T1000 (cell line): ENCODE data around the gene JMJD8.
A peak's percentile ranks its signal among the peaks of the same experiment; 100 is the strongest.

Experiments used
- DNase-seq: peaks from one replicate; lab custom pipeline; 2025; ENCODE audit warnings: mixed read lengths; lab: John Stamatoyannopoulos, UW

The JMJD8 gene

DNA sequence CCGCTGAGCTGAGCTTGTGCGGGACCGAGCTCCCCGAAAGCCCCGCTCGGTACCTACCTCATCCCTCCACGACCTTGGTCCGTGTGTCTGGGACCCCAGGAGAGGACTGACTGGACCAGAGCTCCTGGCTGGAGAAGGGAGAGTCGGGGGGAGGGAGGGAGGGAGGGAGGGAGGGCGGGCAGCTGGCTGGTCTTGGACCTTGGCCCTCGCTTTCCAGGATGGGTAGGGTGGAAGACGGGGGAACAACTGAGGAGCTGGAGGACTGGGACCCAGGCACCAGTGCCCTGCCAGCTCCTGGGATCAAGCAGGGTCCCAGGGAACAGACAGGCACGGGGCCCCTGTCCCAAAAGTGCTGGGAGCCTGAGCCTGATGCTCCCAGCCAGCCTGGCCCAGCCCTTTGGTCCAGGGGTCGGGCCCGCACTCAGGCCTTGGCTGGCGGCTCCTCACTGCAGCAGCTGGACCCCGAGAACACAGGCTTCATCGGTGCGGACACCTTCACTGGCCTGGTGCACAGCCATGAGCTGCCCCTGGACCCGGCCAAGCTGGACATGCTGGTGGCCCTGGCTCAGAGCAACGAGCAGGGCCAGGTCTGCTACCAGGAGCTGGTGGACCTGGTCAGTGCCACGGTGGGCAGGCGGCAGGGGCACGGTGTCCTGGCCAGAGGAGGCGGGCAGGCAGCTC is 8.1 kb downstream of the JMJD8 start:
- no peak for DNase-seq

DNA sequence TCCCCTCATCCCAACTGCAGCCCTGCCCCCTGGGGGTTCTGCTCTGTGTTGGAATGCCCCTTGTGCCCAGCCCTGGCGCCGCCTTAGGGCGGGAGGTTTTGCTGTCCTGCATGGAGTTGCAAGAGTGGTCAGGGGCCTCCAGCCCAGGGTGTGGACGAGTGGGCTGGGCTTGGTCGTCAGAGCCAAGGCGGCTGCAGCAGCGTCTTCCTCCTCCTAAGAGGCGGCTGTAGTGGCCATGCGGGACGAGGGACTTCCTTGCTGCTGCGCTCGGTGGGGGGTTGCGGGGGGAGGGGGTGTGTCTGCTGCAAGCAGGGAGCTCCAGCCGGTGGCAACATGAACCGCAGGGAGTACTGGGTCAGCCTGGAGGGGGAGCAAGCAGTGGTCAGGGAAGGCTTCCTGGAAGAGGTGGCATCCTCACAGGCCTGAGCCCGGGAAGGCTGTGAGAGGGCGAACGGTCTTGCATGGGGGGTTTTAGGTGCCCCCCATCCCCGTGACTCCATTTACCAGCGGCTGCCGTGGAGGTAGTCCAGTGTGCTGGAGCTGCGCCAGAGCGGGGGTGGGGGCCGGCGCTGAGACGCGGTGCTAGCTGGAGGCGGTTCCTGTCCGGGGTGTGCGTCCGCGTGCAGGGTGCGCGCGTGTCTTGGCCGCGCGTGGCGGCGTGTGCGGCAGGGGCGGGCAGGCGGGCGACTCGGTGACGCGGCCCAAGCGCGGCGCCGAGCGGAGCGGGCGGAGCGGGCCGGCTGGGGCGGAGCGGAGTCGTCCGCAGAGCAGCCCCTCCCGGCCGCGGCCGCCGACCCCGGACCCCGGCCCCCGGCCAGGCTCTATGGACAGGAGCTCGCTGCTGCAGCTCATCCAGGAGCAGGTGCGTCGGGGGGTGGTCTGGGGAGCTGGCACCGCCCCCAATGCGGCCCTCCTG is 8.9 kb downstream of the JMJD8 start, which contains the start of gene RHBDL1:
Gene RHBDL1, plus strand, starts transcription at position 704 of the 916 bp plus-strand sequence. Its CDS starts 120 bp downstream, at position 824.
- no peak for DNase-seq

DNA sequence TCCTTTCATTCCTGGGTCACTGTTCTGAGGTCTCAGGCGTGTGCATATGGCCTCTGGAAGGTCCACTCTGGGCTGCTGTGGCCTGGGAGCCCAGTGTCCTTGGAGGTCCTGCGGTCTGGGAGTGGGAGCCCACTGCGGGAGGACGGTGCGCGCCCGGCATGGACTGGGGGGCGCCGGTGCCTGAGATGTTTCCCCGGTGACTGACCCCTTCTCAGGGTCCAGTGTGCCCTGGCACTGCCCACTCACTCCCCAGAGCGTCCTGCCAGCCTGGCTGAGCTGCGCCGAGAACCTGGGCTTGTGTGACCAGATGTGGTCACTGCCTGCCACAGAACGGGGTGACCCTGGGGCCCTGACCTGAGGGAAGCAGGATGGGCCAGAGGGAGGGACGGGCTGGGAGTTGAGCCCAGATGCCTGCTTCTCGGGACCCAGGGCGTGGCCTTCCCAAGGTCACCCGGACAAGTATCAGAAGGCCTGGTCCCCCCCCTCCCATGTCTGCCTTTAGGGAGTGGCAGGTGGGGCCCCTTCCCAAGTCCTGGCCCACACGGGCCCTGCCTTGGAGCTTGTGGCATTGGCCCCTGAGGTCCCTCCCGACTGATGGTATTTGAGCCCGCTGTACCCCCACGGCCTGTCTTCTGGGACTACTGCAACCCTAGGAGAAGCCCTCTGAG is 9.8 kb downstream of the JMJD8 start:
- no peak for DNase-seq

DNA sequence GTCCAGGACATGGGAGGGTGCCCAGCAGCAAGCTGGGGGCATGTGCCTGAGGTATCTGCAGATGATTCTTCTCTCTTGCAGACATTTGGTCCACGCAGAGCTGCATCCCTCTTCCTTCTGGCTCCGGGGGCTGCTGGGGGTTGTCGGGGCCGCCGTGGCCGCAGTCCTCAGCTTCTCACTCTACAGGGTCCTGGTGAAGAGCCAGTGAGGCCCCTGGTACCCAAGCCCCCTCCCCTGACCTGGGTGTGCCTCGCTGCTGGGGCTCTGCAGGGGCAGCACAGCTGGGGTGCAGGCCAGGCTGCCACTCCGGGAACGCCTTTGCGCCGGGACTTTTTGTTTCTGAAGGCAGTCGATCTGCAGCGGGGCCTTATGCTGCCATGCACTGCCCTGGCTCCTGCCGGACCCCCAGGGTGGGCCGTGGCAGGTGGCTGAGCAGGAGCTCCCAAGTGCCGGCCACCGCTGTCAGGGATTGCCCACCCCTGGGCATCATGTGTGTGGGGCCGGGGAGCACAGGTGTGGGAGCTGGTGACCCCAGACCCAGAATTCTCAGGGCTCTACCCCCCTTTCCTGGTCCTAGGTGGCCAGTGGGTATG is 10.6 kb downstream of the JMJD8 start:
- DNase-seq, result no peak

DNA sequence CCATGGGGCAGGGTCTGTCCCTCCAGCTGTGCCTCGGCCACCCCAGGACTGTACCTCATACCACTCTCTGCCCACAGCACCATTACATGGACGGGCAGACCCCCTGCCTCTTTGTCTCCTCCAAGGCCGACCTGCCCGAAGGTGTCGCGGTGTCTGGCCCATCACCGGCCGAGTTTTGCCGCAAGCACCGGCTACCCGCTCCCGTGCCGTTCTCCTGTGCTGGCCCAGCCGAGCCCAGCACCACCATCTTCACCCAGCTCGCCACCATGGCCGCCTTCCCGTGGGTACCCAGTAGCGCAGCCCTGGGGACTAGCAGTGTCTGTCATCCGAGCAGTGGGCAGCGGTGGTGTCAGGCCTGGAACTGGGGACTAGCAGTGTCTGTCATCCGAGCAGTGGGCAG is 11.3 kb downstream of the JMJD8 start:
- no peak for DNase-seq

DNA sequence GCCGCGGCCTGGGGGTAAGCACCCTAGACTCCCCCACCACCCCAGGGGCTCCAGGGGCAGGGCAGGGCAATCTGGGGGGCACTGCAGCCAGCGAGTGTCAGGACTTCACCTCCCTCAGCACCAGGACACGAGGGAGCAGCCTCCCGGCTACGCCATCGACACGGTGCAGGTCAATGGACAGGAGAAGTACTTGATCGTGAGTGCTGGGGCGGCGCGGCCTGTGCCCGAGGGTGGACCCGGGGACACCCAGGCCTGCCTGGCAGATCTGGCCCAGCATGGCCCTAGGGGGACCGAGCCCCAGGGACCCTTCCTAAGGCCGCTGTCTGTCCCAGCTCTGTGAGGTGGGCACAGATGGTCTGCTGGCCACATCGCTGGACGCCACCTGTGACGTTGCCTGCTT is 11.8 kb downstream of the JMJD8 start:
- DNase-seq, result no peak

DNA sequence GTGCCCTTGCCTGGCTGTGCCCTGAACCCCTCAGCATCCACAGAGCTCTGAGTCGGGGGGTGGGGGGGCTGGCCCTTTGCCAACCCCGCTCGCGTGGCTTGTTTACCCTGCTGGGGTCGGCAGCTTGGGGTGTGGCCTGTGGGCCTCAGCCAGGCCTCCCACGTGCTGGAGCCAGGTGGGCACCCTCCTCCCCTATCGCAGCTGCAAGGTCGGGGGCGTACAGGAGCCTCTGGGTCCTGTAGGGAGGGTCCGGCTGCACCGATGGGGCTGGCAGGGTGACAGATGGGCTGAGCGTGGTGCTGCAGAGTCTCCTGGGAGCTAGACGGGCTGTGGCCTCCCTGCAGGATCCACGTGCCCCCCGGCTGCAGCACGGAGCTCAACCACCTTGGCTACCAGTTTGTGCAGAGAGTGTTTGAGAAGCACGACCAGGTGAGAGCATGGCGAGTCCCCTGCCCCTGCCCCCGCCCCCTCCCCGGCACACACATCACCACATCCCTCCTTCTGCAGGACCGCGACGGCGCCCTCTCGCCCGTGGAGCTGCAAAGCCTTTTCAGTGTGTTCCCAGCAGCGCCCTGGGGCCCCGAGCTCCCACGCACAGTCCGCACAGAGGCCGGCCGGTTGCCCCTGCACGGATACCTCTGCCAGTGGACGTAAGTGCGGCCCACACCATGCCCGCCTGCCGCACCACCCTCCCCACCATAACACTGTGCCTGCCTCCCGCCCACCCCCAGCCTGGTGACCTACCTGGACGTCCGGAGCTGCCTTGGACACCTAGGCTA is 12.6 kb downstream of the JMJD8 start:
- DNase-seq, result no peak

DNA sequence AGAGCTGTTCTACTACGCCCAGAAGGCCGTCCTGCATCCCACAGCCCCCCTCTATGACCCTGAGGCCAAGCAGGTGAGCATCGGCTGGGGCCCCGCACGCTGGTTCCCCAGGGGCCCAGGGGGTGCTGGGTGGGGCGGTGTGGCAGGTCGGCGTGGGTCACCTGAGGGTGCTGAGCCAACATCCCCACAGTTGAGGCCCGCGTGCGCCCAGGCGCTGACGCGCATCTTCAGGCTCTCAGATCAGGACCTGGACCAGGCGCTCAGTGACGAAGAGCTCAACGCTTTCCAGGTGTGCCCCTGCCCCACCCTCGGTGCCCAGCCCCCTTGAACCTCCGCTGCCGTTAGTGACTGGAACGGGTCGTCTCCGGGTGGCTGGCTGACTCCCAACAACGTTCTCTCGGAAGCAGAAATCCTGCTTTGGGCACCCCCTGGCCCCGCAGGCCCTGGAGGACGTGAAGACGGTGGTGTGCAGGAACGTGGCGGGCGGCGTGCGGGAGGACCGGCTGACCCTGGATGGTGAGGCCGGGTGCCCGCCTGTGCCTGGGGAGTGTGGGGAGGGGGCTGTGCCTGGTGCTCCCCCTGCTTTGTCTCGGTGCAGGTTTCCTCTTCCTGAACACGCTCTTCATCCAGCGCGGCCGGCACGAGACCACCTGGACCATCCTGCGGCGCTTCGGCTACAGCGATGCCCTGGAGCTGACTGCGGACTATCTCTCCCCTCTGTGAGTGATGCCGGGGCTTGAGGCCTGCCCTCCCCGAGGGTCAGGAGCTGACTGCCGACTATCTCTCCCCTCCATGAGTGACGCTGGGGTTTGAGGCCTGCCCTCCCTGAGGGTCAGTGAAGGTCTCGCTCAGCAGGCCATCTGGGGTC is 13.4 kb downstream of the JMJD8 start:
- DNase-seq, result no peak

DNA sequence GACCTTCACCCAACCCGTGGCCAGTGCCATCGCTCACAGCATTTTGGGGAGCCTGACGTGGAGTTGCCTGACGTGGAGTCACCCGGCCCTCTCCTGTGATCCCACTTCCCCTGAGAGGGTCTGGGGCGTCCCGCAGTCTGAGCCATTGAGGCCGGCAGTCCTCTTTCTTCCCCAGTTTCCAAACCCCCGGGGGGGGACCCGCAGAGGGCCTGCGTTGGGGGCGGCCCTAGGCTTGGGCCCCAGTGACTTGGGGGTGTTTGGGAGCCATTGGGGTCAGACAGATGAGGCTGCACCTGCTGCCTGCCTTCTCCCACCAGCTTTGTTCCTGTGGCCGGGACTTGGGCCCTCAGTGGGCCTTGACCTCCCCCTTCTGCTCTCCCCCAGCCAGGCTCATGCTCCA is 14.5 kb downstream of the JMJD8 start:
- DNase-seq, result no peak

DNA sequence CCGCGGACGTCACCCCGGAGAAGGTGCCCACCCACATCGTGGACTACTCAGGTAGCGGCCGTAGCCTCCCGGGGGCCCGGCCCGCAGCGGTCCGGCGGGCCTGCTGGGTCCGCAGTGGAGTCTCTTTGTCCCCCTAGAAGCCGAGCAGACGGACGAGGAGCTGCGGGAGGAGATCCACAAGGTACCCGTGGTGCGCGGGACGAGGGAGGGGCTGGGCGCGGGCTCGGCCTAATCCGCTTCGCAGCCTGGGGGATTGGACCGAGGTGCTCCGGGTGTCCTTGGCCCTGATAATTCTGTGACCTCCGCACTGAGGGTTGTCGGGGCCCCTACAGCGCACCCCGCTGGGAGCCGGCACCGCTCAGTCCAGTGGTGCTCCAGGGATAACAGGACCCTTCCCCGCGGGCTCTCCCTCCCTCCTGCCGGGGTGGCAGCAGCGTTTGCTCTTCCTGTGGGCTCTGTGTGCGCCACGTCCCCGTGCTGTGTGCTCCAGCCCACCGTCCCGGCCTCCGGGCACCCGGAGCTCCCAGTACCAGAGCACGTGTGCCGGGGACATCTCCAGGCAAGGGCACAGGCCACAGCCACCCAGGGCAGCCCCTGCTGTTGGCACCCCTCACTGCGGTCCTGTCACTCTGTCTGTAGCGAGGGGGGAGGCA is 15.5 kb downstream of the JMJD8 start:
- DNase-seq, result no peak

DNA sequence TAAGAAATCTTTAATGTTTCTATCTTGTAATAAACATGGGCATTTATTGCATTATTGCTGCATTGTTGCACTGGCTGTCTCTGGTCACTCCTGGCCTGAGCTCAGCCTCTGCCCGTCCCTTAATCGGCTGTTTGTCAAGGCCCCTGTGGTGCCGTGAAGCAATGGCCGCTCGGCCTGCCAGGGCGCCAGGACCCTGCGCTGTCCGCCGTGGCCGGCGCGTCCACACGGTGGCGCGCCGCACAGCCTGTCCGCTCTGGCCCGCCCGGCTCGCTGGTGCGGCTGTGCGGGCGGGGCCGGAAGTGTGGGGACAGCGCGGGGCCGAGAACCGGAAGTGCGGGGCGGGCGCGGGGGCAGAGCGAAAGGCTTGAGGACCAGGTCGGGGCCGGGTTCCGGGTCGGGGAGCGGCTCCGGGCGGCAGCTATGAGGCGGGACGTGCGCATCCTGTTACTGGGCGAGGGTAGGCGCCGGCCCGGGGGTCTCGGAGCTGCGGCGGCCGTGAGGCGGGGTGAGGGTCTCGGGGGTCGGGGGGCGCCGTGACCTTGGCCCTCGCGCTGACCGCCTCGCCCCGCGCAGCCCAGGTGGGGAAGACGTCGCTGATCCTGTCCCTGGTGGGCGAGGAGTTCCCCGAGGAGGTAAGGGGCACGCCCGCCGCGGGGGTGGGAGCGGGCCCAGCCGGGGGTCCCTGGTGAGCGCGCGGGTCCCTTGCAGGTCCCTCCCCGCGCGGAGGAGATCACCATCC is 16.2 kb downstream of the JMJD8 start, which contains the start of gene RHOT2:
Gene RHOT2, plus strand, starts transcription at position 353 of the 739 bp plus-strand sequence. Its CDS starts 68 bp downstream, at position 421.
- DNase-seq, result peak; percentile 86

DNA sequence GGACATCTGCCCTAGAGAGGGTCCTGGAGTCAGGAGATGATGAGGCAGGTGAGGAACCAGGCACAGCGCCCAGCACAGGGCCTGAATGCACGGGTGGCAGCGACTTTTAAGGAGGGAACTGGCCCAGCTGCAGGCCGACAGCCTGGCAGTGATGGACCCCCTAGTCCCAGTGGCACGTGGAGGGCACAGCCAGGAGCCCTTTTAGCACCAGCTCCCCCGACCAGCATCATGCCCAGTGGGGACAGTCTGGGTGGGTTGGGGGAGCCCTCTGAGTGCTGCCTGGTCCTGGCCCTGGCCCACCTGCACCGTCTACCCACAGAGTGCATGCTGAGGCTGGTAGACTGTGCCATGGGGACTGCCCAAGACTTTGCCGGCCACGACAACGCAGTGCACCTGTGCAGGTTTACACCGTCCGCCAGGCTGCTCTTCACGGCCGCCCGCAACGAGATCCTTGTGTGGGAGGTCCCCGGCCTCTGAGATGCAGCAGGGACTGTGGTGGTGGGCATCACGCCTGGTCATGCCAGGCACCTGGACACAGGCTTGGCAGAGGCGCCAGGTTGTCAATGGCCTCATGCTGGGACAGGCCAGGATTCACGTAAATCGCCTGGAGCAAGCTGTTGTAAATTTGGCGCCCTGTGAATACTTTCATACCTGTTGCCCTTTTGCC is 16.9 kb downstream of the JMJD8 start:
- no peak for DNase-seq

DNA sequence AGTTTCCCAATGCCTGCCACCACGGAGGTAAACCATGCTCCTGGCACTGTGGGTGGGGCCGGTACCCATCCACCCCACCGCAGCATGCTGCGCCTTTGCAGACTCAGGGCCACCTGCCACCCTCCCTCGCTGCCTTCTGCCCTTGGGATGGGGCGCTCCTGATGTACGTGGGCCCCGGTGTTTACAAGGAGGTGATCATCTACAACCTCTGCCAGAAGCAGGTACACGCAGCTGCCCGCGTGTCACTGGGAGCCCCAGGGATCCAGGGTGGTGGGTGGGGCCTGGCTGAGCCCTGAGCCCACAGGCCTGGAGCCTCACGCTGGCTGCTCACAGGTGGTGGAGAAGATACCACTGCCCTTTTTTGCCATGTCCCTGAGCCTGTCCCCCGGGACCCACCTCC is 17.6 kb downstream of the JMJD8 start:
- no peak for DNase-seq

DNA sequence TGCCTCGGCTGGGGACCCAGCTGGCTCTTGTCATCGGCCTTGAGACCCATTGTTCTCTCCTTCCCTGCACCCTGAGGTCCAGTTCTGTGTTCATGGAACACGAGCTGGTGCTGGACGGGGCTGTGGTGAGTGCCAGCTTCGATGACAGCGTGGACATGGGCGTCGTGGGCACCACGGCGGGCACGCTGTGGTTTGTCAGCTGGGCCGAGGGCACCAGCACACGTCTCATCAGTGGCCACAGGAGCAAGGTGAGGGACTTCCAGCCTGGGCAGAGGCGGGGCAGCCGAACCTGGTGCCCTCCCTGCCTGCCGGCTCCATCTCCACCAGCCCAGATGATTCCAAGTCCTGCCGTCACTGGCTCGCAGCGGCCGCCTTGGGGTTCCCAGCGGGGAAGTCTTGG is 21.5 kb downstream of the JMJD8 start:
- DNase-seq, result no peak

DNA sequence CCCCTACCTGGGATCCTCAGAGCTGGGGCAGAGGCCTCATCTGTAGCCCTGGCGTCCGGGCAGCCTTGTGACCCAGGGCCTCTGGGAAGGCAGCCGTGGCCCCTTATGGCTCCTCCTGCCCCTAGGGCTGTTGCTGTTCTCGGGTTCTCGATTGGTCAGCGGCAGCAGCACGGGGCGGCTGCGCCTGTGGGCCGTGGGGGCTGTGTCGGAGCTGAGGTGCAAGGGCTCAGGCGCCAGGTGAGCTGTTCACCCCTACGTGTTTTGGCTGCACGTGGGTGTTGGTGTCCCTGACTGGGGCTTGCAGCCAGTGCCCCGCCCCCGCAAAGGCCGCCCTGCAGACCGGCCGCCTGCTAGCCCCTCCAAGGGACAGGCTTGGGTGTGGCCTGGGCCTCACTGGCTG is 22.0 kb downstream of the JMJD8 start:
- no peak for DNase-seq

DNA sequence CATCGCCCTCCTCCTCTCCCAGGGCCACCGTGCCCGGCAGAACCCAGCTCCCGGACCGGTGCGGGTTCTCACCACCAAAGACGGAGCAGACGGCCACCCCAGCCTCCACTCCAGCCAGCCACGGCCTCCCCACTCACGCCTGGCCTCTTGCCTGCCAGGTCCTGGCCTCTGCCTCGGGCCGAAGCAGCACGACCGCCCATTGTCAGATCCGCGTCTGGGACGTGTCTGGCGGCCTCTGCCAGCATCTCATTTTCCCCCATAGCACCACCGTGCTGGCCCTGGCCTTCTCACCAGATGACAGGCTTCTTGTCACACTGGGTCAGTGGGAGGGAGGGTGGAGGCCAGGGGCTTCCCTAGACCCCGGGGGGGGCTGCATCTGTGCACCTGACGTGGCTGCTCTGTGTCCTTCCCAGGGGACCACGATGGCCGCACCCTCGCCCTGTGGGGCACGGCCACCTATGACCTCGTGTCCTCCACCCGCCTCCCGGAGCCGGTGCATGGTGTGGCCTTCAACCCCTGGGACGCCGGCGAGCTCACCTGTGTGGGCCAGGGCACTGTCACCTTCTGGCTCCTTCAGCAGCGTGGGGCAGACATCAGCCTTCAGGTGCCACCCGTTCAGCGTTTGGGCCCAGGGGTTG is 22.8 kb downstream of the JMJD8 start:
- no peak for DNase-seq

DNA sequence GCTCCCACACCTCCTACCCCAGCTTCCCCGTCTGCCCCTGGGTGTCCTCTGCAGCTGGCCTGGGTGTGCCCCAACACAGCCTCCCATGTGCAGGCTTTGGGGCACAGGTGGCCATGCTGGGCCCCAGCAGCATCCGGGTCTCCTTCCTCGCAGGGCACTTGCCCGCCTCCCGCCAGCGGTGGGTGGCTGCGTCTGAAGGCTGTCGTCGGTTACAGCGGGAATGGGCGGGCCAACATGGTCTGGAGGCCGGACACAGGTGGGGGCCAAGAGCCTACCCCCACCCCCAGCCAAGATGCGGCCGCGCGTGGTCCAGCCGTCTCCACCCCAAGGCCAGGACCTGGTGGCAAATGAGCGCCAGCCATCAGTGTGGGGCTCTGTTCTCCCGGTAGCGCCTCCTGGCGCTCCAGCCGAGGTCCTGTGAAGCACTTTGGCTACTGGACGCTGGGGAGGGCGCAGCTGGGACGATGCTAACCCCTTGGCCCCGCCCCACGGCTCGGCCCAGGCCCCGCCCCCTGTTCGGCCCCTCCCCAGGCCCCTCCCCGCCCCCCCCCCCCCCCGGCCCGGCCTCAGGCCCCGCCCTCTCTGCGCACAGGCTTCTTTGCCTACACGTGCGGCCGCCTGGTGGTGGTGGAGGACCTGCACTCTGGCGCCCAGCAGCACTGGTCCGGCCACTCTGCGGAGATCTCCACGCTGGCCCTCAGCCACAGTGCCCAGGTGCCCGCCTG is 23.5 kb downstream of the JMJD8 start:
- DNase-seq, result peak; percentile 80

DNA sequence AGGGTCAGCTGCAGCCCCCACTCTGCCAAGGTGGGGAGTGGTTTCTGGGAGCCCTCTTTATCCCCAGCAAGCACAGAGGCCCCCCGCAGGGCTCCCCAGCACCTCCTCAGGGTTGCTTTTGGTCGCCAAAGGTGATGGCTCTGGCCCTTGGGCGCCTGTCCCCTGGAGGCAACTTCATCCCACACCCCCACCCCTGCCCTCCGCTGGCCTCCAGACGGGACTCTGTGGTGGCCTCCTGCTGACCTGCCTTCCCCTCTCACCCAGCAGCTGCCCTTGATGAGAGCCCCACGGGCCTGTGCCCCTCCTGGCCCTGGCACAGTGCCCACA is 24.0 kb downstream of the JMJD8 start:
- DNase-seq, result no peak
